AG08396 (cell line): Measurements from ENCODE around the gene AP5M1.
"Not testable (repeated sequence)": the region's sequence is repeated elsewhere in the genome, so short reads cannot be mapped to it uniquely, and the experiment has no call there.

ENCODE experiments used
- DNase-seq: peaks from one replicate; pipeline ENCODE4 v3.0.0; 2012; ENCODE audit warnings: low spot score, mixed read lengths

The AP5M1 gene

GRCh38 chr14:57268161-57269069 is at the start of gene AP5M1, which contains the start of gene EXOC5:
TSS of gene AP5M1 (plus strand) at chr14:57268971. CDS start at chr14:57269315, 344 bp downstream.
TSS of gene EXOC5 (minus strand) at chr14:57268905. CDS start at chr14:57268648, 257 bp downstream.
- peak; percentile 89 for DNase-seq

GRCh38 chr14:57221931-57222330 is 46.8 kb upstream of the AP5M1 start:
- no peak for DNase-seq

GRCh38 chr14:57227083-57227482 is 41.7 kb upstream of the AP5M1 start:
- no peak for DNase-seq

GRCh38 chr14:57228320-57228719 is 40.5 kb upstream of the AP5M1 start:
- not testable (repeated sequence) for DNase-seq

GRCh38 chr14:57232006-57232405 is 36.8 kb upstream of the AP5M1 start:
- no peak for DNase-seq

GRCh38 chr14:57240115-57240514 is 28.7 kb upstream of the AP5M1 start:
- DNase-seq, result not testable (repeated sequence)

GRCh38 chr14:57243320-57243719 is 25.5 kb upstream of the AP5M1 start:
- DNase-seq, result no peak

- no peak for DNase-seq
These were observed 24.7 kb upstream of the AP5M1 start for GRCh38 chr14:57244106-57244505.

GRCh38 chr14:57245941-57246340 is 22.8 kb upstream of the AP5M1 start:
- no peak for DNase-seq

- no peak for DNase-seq
These were observed 21.7 kb upstream of the AP5M1 start for GRCh38 chr14:57246933-57247657.

GRCh38 chr14:57254884-57255283 is 13.9 kb upstream of the AP5M1 start:
- DNase-seq, result no peak

GRCh38 chr14:57258221-57258620 is 10.6 kb upstream of the AP5M1 start:
- DNase-seq, result not testable (repeated sequence)

- DNase-seq, result no peak
These were observed 9.1 kb upstream of the AP5M1 start for GRCh38 chr14:57259672-57260071.

- DNase-seq, result no peak
These were observed 7.2 kb upstream of the AP5M1 start for GRCh38 chr14:57261604-57262003.

- no peak for DNase-seq
These were observed 6.7 kb upstream of the AP5M1 start for GRCh38 chr14:57262117-57262516.

- DNase-seq, result no peak
These were observed 2.7 kb upstream of the AP5M1 start for GRCh38 chr14:57266065-57266464.

- no peak for DNase-seq
These were observed 4.5 kb downstream of the AP5M1 start for GRCh38 chr14:57273236-57273635.

GRCh38 chr14:57274551-57274950 is 5.8 kb downstream of the AP5M1 start:
- DNase-seq, result no peak

- no peak for DNase-seq
These were observed 6.4 kb downstream of the AP5M1 start for GRCh38 chr14:57275023-57275664.

- DNase-seq, result no peak
These were observed 8.3 kb downstream of the AP5M1 start for GRCh38 chr14:57277062-57277461.

- no peak for DNase-seq
These were observed 19.0 kb downstream of the AP5M1 start for GRCh38 chr14:57287745-57288144.

GRCh38 chr14:57290751-57291150 is 22.0 kb downstream of the AP5M1 start:
- DNase-seq, result no peak
